Hematopoietic multipotent progenitor cell treated with erythropoietin and hydrocortisone succinate and interleukin-3 and kit ligand, for 4 days (in vitro differentiated cells): ENCODE results near the gene PSD.

Source experiments
- DNase-seq: peaks from one replicate; pipeline ENCODE4 v3.0.0-alpha.2; 2015

Gene PSD

DNA sequence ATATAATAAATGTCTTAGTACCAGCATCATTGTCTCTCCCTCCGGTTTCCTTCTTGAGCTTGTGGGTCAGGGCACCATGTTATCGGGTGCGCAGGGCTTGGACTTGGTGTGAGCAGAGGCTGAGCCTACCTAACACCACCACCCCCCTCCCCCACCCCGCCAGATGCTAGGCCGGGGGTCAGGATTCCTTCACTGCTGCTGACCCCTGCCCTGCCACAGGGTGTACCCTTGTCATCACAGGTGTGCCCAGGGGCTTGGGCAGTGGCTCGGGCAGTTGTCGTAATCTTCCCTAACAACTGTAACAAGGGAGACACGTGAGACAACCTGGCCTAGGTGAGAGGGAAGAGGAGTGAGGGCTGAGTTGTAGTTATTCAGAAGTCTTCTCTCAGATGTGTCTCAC, 35.7 kb downstream of the PSD start:
- no peak for DNase-seq

DNA sequence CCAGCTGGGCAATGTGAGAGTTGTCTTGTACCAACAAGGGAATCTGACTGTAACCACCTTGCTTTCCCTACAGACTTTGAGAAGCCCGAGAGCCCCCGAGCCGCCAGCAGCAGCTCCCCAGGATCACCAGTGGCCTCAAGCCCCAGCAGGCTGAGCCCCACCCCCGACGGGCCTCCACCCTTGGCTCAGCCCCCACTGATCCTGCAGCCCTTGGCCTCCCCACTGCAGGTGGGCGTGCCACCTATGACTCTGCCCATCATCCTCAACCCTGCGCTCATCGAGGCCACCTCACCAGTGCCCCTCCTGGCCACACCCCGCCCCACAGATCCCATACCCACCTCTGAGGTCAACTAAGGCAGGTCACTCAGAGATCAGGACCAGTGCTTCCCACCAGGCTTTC, 36.6 kb downstream of the PSD start:
- DNase-seq = no peak

DNA sequence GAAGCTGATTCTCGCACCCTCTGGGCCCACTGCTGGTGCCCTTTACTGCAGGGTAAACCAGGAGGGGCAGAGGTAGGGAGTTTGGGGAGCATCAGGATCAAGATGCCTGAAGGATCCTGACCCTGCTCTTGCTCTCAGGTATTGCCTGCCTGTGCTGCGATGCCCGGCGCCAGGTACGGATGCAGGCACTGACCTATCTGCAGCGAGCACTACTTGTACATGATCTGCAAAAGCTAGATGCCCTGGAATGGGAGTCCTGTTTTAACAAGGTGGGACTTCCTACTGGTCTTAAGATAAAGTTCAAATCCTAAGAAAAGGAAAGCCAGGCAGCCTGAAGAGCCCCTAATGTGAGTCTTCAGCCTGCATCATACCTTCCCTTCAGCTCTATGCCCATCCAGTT, 39.2 kb downstream of the PSD start:
- no peak for DNase-seq

DNA sequence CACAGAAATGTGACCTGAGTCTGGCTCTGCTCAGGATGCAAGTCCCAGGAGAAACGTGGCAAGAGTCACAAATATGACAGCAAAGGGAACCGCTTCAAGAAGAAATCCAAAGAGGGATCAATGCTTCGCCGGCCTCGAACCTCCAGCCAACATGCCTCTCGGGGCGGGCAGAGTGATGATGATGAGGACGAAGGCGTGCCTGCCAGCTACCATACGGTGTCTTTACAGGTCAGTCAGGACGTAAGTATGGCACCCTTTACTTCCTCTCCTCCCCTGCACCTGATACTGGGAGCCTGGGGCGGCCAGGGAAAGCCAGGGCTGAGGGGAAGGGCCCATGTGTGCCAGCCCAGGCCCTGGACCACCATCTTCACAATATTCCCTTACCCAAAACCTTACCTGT, 41.7 kb downstream of the PSD start:
- DNase-seq = no peak

DNA sequence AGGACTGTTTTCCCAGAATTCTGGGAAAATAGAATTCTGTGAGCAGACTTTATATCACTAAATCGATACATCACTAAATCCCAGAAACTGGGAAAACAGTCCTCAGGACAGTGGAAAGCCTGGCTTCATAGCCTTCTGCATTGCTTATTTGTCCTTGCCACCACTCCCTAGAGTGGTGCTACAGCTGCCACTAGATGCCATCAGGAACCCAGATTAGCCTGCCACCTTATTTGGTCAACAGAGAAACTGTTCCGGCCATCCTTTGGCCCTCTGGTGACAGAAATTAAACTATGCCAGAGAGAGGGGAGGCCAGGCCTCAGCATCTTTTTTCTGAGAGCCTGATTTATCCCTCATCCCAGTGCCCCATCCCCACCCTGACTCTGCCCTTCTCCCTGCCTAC, 42.7 kb downstream of the PSD start:
- DNase-seq = no peak

DNA sequence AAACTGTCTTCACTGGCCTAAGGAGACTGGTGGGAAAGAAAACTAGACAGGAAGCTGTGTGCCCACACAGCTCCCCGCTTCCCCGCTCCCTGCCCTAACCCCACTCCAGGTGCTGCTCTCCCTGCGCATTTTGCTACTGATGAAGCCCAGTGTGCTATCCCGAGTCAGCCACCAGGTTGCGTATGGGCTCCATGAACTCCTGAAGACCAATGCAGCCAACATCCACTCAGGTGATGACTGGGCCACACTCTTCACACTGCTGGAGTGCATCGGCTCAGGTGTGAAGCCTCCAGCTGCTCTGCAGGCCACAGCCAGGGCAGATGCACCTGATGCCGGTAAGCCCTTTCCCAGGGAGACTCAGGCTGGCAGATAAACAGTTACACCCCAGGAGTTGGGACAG, 43.3 kb downstream of the PSD start:
- no peak for DNase-seq

DNA sequence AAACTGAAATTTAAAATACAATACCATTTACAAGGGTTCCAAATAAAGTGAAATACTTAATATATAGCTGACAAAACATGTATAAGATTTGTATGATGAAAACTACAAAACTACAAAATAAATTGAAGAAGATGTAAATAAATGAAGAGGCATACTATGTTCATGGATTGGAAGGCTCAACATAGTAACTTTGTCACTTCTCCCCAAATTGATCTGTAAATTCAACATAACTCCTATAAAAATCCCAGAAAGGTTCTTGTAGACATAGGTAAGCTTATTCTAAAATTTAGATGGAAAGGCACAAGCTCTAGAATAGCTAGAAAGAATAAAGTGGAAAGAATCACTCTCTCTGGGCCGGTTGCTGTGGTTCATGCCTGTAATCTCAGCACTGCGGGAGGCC, 47.3 kb downstream of the PSD start:
- DNase-seq = no peak

DNA sequence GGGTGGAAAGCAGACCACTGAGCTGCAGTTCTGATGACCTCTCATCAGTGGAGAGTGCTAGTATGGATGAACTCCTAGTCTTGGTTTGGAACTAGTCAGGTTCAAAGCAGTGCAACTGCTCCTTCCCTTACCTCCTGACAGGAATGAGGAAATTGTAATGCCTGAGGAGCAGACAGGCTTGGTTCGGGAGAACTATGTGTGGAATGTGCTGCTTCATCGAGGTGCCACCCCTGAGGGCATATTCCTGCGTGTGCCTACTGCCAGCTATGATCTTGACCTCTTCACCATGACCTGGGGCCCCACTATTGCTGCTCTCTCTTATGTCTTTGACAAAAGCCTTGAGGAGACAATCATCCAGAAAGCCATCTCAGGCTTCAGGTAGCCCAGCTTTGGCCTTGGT, 50.5 kb downstream of the PSD start:
- DNase-seq = no peak

DNA sequence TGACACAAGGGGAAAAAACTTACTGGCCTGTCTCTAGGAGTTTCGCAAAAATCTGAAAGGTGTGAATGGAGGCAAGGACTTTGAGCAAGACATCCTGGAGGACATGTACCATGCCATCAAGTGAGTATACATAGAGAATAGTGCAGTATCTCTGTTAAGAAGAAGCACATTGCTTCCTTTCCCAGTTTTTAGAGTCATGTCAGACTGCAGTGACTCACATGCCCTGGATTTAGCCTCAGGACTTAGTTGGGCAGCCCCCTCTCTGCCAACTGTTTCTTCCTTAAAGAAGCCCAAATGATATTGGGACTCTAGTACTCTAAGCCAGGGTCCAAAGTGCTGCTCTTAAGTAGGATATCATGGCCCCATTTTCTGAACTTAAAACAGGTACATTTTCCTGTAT, 51.1 kb downstream of the PSD start:
- no peak for DNase-seq

DNA sequence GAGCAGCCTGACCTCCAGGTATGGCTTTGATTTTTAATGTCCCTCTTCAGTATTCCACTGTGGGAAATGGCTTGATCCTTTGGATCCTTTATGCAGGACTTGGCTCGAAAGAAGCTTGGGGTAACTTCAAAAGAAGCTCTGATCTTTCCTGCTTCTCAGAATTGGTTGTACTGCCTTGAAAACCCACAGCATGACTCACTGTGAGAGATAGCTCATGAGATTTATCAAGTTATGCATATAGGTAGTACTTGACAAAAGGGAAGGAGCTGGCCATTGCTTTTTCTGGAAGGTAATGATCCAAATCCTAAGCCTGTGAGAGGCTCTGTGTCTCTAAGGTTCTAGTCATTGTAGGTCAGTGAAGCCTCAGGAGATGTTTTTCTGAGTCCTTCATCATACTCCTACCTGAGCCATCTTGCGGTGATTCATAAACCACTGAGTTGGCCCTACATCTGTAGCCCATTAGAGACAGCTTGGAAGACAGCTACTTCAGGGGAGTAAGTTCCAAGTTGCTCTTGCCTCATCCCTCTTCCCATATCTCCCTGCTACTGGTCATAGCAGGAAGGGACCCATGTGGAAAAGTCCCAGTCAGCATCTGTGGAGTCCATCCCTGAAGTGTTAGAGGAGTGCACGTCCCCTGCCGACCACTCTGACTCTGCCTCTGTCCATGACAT, 59.7 kb downstream of the PSD start:
- no peak for DNase-seq

DNA sequence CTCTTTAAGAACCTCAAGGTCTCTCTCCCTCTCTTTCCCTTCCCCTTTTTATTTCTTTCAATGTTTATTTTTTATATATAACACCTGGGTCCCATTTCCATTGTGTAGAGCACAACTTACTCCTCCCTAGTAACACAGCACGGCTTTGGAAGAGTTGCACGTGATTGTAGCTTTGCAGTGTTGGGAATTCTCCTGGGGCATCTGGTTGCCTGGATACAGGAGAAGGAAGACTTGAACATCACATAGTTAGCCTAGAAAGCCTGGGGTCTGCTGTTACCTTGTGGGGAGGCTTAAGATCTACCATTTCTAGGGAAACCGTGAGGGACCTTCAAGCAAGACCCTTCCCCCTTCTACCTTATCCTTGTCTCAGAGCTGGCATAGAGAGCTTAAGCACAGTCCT, 64.1 kb downstream of the PSD start:
- no peak for DNase-seq
